GM18519 (cell line): Measurements from ENCODE around the gene SMYD2.
"Not testable (repeated sequence)": the region's sequence is repeated elsewhere in the genome, so short reads cannot be mapped to it uniquely, and the experiment has no call there.

Source experiments
- ATAC-seq: cut with Tn5 transposase; IDR thresholded peaks from one replicate; pipeline ENCODE4 v1.9.1; 2021; ENCODE audit warnings: mild to moderate bottlenecking, moderate library complexity; ENCODE audit not compliant: unreplicated experiment, low FRiP score

Gene SMYD2

GRCh38 chr1:214271174-214271858 lies 9.6 kb upstream of the SMYD2 start:
- no peak for ATAC-seq

- ATAC-seq, result no peak
These were observed 8.8 kb upstream of the SMYD2 start for GRCh38 chr1:214271995-214272731.

- no peak for ATAC-seq
These were observed 7.9 kb upstream of the SMYD2 start for GRCh38 chr1:214272964-214273533.

DNA sequence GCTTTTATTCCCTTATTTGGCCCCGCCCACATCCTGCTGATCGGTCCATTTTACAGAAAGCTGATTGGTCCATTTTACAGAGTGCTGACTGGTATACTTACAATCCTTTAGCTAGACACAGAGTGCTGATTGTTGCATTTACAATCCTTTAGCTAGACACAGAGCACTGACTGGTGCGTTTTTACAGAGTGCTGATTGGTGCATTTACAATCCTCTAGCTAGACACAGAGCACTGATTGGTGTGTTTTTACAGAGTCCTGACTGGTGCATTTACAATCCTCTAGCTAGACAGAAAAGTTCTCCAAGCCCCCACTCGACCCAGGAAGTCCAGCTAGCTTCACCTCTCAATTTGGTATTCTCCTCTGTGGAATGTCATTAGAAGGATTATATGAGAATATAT lies 5.3 kb upstream of the SMYD2 start:
- not testable (repeated sequence) for ATAC-seq

DNA sequence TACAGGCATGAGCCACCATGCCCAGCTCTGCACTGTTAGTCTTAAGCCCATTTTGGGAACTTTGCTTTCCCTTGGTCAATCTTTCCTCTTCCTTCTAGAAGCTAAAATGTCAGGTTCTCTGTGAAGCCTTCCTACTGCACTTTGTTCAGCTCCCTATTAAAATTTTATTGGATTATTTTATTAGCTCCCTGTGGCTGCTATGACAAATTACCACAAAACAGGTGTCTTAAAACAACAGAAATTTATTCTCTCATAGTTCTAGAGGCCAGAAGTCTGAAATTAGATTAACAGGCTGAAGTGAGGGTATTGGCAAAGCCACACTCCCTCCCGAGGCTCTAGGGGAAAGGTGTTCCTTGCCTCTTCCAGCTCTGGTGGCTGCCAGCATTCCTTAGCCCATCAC lies 4.2 kb upstream of the SMYD2 start:
- no peak for ATAC-seq

- ATAC-seq, result no peak
These were observed 3.0 kb upstream of the SMYD2 start for GRCh38 chr1:214277704-214278635.

DNA sequence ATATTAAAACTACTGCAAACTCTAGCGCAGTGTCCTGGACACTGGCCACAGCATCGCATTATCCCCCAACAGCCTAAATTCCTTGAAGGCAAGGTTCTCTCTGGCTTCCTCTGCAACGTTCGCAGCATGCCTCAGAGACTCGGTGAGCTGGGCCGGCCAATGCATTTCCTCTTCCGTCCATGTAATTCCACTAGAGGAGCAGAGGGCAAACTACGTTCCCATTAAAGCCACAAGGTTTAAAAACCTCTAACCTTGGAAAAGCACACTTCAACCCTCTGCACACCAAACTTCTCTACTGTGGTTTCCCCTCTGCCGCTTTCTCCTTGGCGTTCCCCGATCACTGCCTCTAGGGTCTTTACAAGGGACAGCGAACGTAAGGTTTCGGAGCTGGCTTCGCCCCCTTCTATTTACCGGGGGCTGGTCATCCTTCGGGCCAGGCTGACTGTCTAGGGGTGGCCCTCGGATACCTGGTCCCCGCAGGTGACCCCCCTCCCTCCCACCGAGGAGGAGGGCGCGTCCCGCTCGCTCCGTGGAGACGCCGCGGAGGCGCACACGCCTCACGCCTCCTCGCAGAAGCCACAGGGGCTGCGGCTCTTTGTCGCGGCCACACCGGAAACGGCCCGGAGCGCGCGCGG lies 456 bp upstream of the SMYD2 start:
- peak; percentile 55 for ATAC-seq

DNA sequence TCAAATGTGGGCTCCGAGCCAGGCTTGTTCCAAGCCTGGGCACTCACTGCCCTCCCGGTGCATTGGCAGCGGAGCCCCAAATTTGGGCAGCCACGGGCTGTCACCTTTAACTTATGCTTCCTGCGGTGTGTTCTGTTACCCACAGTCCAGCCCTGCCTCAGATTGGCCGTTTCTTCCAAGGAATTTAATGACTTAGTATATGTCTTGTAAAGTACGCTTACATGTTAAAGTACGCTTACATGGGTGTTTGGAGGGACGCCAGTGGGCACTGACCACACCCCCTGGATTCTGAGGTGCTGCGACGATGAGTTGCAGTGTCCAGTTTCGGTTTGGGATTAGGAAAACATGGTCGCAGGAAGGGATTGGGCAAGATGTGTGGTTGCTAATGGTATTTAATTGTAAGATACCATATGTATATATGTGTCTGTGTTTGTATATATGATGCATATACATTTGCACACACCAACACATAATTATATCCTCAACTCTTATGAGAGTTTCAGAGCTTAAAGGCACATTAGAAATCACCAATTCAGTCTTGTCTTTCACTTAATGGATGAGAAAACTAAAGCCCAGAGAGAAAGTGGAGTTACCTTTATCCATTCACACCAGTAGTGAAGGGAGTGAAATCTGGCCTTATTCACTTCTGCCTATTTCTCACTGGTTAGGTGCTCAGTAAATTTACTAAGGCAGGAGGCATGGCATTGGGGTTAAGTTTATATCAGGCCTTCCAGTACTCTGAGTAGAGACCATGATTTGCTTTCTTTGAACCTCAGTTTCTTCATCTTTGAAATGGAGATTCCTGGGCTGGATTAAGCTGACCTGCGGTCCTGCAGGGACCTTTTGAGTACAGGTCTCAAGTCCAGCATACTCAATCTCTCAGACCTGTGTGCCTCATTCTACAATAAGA lies 1.0 kb downstream of the SMYD2 start:
- no peak for ATAC-seq

- no peak for ATAC-seq
These were observed 1.8 kb downstream of the SMYD2 start for GRCh38 chr1:214282630-214283242.

DNA sequence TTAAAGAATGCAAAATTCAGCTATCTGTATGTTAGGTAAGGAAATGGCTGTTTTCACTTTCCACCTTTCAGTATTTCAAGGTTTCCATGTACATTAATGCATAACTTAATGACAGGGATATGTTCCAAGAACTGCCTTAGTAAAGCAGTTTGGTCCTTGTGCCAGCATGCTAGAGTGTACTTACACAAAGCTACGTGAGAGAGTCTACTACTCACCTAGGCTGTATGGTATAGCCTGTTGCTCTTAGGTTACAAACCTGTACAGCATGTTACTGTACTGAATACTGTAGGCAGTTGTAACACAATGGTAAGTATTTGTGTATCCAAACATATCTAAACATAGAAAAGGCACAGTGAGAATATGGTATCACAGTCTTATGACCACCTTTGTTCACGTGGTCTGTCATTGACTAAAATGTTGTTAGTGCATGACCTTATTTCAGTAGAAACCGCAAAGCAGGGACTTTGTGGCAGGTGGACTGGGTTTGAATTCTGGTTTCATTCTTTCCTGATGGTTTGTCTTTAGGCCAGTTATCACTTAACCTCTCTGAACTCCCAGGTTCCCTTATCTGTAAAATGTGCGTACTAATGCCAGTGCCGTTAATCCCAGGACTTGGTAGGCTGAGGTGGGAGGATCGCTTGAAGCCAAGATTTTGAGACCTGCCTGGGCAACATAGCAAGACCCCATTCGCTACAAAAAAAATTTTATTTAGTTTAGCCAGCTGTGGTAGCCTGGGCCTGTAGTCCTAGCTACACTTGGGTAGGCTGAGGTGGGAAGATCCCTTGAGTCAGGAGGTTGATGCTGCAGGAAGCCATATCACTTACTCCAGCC lies 4.9 kb downstream of the SMYD2 start:
- ATAC-seq, result no peak

GRCh38 chr1:214287884-214288283 lies 6.9 kb downstream of the SMYD2 start:
- ATAC-seq, result no peak

DNA sequence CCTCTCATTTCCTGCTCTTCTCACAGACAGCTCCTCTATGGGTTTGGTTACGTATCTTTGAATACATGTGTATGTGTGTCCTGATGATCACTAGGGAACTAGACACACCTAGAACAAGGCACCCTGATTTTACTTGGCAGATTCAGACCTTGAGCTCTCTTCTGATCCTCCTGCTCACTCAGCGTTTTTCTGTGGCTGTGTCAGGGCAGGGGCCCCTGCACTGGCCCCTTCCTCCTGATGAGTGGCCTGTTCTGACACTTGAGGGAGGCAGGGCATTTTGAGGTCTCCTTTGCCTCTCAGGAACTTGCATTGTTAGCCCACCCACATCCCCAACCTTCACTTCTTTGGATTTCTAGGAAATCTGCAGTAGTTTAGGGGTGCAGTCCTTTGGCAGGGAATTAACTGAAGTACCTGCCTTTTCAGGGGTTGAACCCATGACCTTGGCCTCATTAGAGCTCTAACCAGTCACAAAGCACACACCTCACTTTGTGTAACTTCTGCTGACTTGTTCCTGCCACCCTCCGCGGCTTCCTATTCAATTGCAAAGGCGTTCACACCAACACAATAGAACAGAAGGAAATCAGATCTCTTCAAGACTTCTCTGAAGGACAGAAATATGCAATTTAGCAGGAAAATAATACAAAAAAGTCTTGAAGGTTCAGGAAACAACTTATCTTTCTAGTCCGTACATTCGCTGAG lies 8.8 kb downstream of the SMYD2 start:
- no peak for ATAC-seq

DNA sequence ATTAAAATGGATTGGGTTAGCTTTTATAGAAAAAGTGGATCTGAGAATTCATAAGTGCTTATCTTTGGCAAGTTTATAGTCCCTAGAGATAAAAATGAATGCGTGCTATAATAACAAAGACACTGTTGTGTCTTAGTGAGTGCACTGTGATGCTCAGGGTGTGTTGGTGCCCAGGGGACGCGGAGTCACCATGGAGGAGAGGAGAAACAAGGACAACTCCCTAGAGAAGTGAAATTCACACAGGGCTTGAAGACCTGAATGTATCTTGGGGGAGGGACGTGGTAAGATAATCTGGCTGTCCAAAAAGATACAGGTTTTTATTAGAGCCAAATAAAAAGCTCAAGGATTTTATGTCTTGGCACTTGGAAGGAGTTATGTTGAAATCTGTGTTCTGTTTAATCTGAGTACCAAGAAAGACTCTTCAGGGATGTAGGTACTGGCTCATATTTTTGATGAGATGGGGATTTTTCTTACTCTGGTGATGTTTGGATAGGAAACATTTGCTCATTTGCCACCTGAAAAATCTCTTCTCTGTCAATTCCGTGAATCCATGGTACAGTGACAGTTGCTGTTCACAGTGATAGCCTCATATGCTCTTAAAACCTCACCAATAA lies 9.6 kb downstream of the SMYD2 start:
- no peak for ATAC-seq

GRCh38 chr1:214292322-214292721 lies 11.4 kb downstream of the SMYD2 start:
- no peak for ATAC-seq

DNA sequence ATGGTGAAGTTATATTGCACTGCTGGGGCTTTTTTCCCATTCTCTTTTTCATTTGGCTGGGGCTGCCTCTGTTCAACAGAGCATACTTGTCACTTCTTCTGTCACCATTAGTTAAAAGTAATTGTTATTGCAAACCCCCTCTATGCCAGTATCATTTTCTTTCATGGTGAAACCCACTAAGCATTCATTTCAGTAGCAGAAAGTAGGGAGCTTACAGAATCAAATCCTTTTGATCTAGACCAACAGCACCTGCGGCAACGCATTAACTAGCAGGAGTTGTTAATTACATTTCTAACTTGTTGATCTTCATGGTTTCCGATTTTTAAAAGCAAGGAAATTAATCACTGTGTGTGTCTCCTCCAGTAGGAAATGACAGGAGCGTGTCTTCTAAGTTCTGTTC lies 15.0 kb downstream of the SMYD2 start:
- ATAC-seq, result no peak

DNA sequence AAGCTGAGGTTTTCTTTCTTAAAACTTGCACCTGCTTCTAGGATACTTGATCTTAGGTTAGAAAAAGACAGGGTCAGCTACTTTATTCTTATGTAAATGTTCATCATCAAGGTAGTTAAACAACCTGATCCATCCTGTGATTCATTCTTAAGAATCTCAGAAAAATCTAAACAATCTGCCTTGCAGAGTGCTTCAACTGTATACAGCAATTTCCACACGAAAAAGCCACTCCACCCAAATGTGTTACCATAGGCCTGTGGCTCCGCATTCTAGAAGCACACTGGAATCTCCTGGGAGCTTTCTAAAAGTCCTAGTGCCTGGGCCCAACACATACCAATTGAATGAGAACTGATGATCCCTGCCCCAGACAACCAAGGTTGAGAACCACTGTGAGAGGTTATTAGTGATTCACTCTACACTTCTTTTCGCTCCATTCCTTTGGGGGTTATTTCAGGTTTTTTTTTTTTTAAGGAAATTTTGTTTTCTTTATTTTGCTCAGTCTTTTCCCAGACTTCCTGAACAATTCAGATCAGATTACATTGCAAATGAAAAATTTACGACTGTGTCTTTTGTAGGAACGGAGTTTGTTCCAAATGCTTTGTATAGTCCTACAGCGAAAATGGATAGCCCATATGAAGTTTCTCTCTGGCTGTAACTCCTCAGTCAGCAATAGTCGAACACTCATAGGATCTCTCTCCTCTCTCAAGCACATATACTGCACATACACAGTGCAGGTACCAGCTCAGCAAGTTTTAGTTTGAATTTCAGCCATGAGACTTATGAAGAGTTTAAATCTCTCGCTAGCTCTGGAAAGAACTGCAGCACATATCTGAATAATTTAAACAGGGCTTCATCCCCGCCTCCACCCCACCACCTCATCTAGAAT lies 16.1 kb downstream of the SMYD2 start:
- no peak for ATAC-seq
